Measurements from ENCODE around the gene CINP. TPM values are rescaled to one million over a fixed set of nuclear protein-coding genes. Genes with fewer than 3 reads are reported as not detected.

CINP gene
- total and polyA plus RNA-seq, 2 donors from 2014 or later: 32.1 to 49.3 TPM

DNA sequence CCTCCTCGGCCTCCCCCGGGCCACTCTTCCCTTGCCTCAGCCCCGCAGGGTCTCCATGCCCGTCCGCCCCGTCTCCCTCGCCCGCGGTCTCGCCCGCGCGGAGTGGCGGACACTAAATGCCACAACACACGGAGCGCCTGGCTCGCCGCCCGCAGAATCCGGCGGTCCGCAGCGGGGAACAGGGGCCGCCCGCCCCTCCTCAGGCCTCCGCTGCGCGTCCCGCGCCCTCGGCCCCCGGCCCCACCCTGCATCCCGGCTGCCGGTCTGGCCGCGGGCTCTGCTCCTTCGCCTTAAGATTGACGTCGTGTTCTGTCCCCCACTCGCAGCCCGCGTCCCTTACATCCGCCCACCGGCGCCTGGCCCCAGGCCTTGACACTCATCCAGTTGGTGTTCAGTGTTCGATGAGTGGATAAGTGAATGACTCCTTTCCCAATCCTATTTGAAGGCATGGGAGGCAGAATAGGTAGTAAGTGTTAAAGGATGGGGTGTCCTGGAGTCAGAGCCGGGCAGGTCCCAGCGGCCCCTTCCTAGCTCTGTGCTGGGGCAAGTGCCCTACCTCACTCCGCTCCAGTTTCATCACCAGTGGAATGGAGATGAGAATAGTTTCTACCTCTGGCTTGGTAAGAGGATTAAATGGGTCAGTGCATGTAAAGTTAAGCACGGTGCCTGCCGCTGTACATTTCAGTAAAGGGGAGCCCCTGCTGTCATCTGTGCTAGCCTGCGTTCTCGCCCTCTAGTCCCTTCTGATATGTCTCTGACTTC, 673 bp upstream of the CINP start:
- DNase-seq: peak in 1 of 5 donors; percentile 42

DNA sequence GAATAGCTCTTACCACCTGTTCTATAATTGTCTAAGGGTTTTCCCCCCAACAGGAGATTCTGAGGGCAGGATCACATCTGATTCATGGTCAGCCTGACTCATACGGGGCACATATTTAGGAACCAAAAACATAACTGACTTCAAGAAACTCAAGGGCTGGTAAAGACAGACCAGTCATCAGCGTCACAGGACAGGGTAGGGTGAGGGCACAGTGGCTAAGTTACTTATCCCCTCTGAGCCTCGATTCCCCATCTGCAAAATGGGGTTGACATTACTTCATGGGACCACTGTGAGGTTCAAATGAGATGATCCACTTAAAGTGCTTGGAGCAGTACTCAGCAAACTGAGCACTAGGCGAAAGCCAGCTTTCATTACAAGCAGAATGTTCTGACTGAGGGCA, 606 bp downstream of the CINP start:
- FAIRE-seq (no peak), DNase-seq (no peak)
- intact Hi-C loops (cut with DNase I): no loop called here
- H3K4me1 ChIP-seq (ENCODE audit: control insufficient read depth in 2 of 3, insufficient read depth in 2 of 3, low read depth in 1 of 3, low read length in 3 of 3): peaks cover 0 to 17% (median 12%) of the 10 kb centered on the region in 3 donors
- TF ChIP-seq, protein P1, sequence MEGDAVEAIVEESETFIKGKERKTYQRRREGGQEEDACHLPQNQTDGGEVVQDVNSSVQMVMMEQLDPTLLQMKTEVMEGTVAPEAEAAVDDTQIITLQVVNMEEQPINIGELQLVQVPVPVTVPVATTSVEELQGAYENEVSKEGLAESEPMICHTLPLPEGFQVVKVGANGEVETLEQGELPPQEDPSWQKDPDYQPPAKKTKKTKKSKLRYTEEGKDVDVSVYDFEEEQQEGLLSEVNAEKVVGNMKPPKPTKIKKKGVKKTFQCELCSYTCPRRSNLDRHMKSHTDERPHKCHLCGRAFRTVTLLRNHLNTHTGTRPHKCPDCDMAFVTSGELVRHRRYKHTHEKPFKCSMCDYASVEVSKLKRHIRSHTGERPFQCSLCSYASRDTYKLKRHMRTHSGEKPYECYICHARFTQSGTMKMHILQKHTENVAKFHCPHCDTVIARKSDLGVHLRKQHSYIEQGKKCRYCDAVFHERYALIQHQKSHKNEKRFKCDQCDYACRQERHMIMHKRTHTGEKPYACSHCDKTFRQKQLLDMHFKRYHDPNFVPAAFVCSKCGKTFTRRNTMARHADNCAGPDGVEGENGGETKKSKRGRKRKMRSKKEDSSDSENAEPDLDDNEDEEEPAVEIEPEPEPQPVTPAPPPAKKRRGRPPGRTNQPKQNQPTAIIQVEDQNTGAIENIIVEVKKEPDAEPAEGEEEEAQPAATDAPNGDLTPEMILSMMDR (IDR thresholded peaks at IDR 0.05; ENCODE audit: borderline replicate concordance, extremely low read depth, insufficient read depth): no peak
- peak overlapping the region; percentile 71 to 73 for H3K27ac ChIP-seq (ENCODE audit: low read depth in 2 of 2, low read length in 2 of 2)
- H3K27me3 ChIP-seq (ENCODE audit: control insufficient read depth, insufficient read depth, low read length): no peaks in the 10 kb centered on the region
- H3K9me3 ChIP-seq (ENCODE audit: control insufficient read depth in 2 of 3, insufficient read depth in 1 of 3, low read length in 3 of 3): no peaks in the 10 kb centered on the region
- H3K4me3 ChIP-seq (ENCODE audit: low read length in 3 of 3): peak overlapping the region; percentile 83 to 94 (median 84)
- H3K9ac ChIP-seq (ENCODE audit: low read length in 3 of 3): peak overlapping the region; percentile 81 to 97 (median 95)
- H3K36me3 ChIP-seq (ENCODE audit: control insufficient read depth in 2 of 3, insufficient read depth in 3 of 3, low read length in 3 of 3): peaks cover 0 to 9% (median 7%) of the 10 kb centered on the region in 3 donors

More for the DNA sequence above, 673 bp upstream of the CINP start:
- Histone ChIP-seq H3K9me3 (ENCODE audit: control insufficient read depth in 2 of 3, insufficient read depth in 1 of 3, low read length in 3 of 3) (no peaks in the 10 kb centered on the region), H3K27ac (ENCODE audit: low read depth in 2 of 2, low read length in 2 of 2) (peak overlapping the region; percentile 80), H3K27me3 (ENCODE audit: control insufficient read depth, insufficient read depth, low read length) (no peaks in the 10 kb centered on the region), H3K4me3 (ENCODE audit: low read length in 3 of 3) (peak overlapping the region; percentile 48 to 84 (median 73)), H3K4me1 (ENCODE audit: control insufficient read depth in 2 of 3, insufficient read depth in 2 of 3, low read depth in 1 of 3, low read length in 3 of 3) (peaks cover 0 to 17% (median 12%) of the 10 kb centered on the region in 3 donors), H3K36me3 (ENCODE audit: control insufficient read depth in 2 of 3, insufficient read depth in 3 of 3, low read length in 3 of 3) (peaks cover 0 to under 1% (median 0%) of the 10 kb centered on the region in 3 donors), H3K9ac (ENCODE audit: low read length in 3 of 3) (peak overlapping the region; percentile 20 to 79 (median 38))
- TF ChIP-seq, protein P1 (IDR thresholded peaks at IDR 0.05; ENCODE audit: borderline replicate concordance, extremely low read depth, insufficient read depth): no peak
- FAIRE-seq: no peak
- intact Hi-C loops (cut with DNase I): no loop called here

DNA sequence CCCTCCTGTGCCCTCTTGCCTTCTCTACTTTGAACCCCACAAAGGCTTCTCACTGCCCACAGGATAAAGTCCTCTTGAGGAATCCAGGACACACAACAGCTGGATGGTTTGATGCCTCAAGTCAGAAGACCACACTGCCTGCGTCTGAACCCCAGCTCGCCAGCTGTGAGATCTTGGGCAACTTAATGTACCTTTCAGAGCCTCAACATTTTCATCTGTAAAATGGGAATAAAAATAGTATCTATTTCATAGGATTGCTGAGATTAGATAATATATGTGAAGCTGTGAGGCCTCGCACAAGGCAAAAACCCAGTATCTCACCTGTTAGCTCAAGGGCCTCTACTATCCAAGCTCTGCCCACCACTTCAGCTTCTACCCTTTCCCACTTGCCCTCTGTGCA, 2.3 kb downstream of the CINP start:
- Histone ChIP-seq H3K9me3 (ENCODE audit: control insufficient read depth in 2 of 3, insufficient read depth in 1 of 3, low read length in 3 of 3) (no peaks in the 10 kb centered on the region), H3K27ac (ENCODE audit: low read depth in 2 of 2, low read length in 2 of 2) (no peak overlapping the region), H3K27me3 (ENCODE audit: control insufficient read depth, insufficient read depth, low read length) (no peaks in the 10 kb centered on the region), H3K4me1 (ENCODE audit: control insufficient read depth in 2 of 3, insufficient read depth in 2 of 3, low read depth in 1 of 3, low read length in 3 of 3) (peaks cover 0 to 17% (median 12%) of the 10 kb centered on the region in 3 donors), H3K4me3 (ENCODE audit: low read length in 3 of 3) (no peak overlapping the region), H3K9ac (ENCODE audit: low read length in 3 of 3) (no peak overlapping the region), H3K36me3 (ENCODE audit: control insufficient read depth in 2 of 3, insufficient read depth in 3 of 3, low read length in 3 of 3) (peaks cover 2 to 23% (median 15%) of the 10 kb centered on the region in 3 donors)
- DNase-seq (no peak), FAIRE-seq (no peak)
- intact Hi-C loops (cut with DNase I): no loop called here
- TF ChIP-seq, protein P1 (IDR thresholded peaks at IDR 0.05; ENCODE audit: borderline replicate concordance, extremely low read depth, insufficient read depth): no peak
